GM06990 (cell line): ENCODE results near the gene MYB.

Experiments
- DNase-seq: peaks from one replicate; pipeline ENCODE4 v3.0.0-alpha.2; 2011; ENCODE audit not compliant: insufficient read length; ENCODE audit errors: extremely low read depth
- H3K27me3 ChIP-seq: replicated peaks from 2 replicates; pipeline ENCODE4 v1.6.0; 2011; ENCODE audit warnings: low read length; ENCODE audit not compliant: control insufficient read depth, insufficient read depth
- H3K36me3 ChIP-seq: 2 replicates; pipeline ENCODE4 v1.5.1; 2011; ENCODE audit warnings: low read length; ENCODE audit not compliant: control insufficient read depth, insufficient read depth
- H3K4me3 ChIP-seq: replicated peaks from 2 replicates; pipeline ENCODE4 v1.5.1; 2011; ENCODE audit warnings: low read depth, mild to moderate bottlenecking, control low read depth, low read length
- CTCF ChIP-seq: IDR thresholded peaks from 2 replicates; pipeline ENCODE4 v1.5.1; 2011; ENCODE audit warnings: low read length, control low read depth, mild to moderate bottlenecking, inconsistent platforms; ENCODE audit not compliant: insufficient read depth, poor library complexity, severe bottlenecking

MYB gene

GRCh38 chr6:135173989-135174484, 7.1 kb upstream of the MYB start:
- Histone ChIP-seq H3K36me3 (no peaks in the 10 kb centered on the region), H3K4me3 (no peak overlapping the region), H3K27me3 (no peaks in the 10 kb centered on the region)
- no peak for DNase-seq
- no peak for TF ChIP-seq CTCF

GRCh38 chr6:135176058-135176457, 5.0 kb upstream of the MYB start:
- TF ChIP-seq CTCF = no peak
- no peaks in the 10 kb centered on the region for H3K27me3 ChIP-seq
- no peak for DNase-seq
- H3K4me3 ChIP-seq = no peak overlapping the region
- H3K36me3 ChIP-seq = no peaks in the 10 kb centered on the region

GRCh38 chr6:135176464-135176863, 4.6 kb upstream of the MYB start:
- Histone ChIP-seq H3K36me3 (no peaks in the 10 kb centered on the region), H3K4me3 (no peak overlapping the region), H3K27me3 (no peaks in the 10 kb centered on the region)
- no peak for TF ChIP-seq CTCF
- no peak for DNase-seq

- Histone ChIP-seq H3K27me3 (no peaks in the 10 kb centered on the region), H3K36me3 (no peaks in the 10 kb centered on the region), H3K4me3 (no peak overlapping the region)
- no peak for TF ChIP-seq CTCF
- DNase-seq = no peak
Observed at GRCh38 chr6:135179372-135179771, 1.7 kb upstream of the MYB start.

- H3K27me3 ChIP-seq = no peaks in the 10 kb centered on the region
- TF ChIP-seq CTCF = no peak
- peak; percentile 62 for DNase-seq
Observed at GRCh38 chr6:135179920-135180541, 1.1 kb upstream of the MYB start.

More at GRCh38 chr6:135179920-135180541, 1.1 kb upstream of the MYB start:
- H3K36me3 ChIP-seq = no peaks in the 10 kb centered on the region
- peak overlapping the region; percentile 87 for H3K4me3 ChIP-seq
